ENCODE data around the gene TBCB. TPM values are rescaled to one million over a fixed set of nuclear protein-coding genes. Genes with fewer than 3 reads are reported as not detected.

Gene TBCB
- polyA plus RNA-seq, 1 of the 3 experiments (the other 2 are of a cell fraction): 712 TPM

Other genes starting within 250 kb of the TBCB start
- gene APLP1, start 246.9 kb upstream of the TBCB start, polyA plus RNA-seq (2012; rRNA removed): 31.8 and 66.7 TPM in 2 replicates
- gene NFKBID, start 214.9 kb upstream of the TBCB start, polyA plus RNA-seq (2012; rRNA removed): 5.5 and 11.4 TPM in 2 replicates
- 0.59 and 0.76 TPM in 2 replicates for gene HCST, start 212.9 kb upstream of the TBCB start, polyA plus RNA-seq (2012; rRNA removed)
- not detected in 2 replicates for gene TYROBP, start 207.2 kb upstream of the TBCB start, polyA plus RNA-seq (2012; rRNA removed)
- gene LRFN3, start 179.1 kb upstream of the TBCB start, polyA plus RNA-seq (2012; rRNA removed): 2.1 and 5.4 TPM in 2 replicates
- 22.5 and 25.3 TPM in 2 replicates for gene SDHAF1, start 120.3 kb upstream of the TBCB start, polyA plus RNA-seq (2012; rRNA removed)
- gene SYNE4, start 106.7 kb upstream of the TBCB start, polyA plus RNA-seq (2012; rRNA removed): 0.48 and 0.58 TPM in 2 replicates
- gene ALKBH6, start 101.3 kb upstream of the TBCB start, polyA plus RNA-seq (2012; rRNA removed): 29.9 and 30.7 TPM in 2 replicates
- gene CLIP3, start 82.6 kb upstream of the TBCB start, polyA plus RNA-seq (2012; rRNA removed): 7.1 and 13.1 TPM in 2 replicates
- gene THAP8, start 61.2 kb upstream of the TBCB start, polyA plus RNA-seq (2012; rRNA removed): 6.2 and 6.3 TPM in 2 replicates
- 5.0 and 5.3 TPM in 2 replicates for gene WDR62, start 60.6 kb upstream of the TBCB start, polyA plus RNA-seq (2012; rRNA removed)
- gene OVOL3, start 4.3 kb upstream of the TBCB start, polyA plus RNA-seq (2012; rRNA removed): 0.18 TPM in 1 of 2 replicates, not detected in the other
- gene POLR2I, start 593 bp upstream of the TBCB start, polyA plus RNA-seq (2012; rRNA removed): 54.8 and 140 TPM in 2 replicates
- gene CAPNS1, start 24.6 kb downstream of the TBCB start, polyA plus RNA-seq (2012; rRNA removed): 999 and 1,027 TPM in 2 replicates
- gene COX7A1, start 37.0 kb downstream of the TBCB start, polyA plus RNA-seq (2012; rRNA removed): not detected in 2 replicates
- 1.5 and 1.9 TPM in 2 replicates for gene ZNF565, start 99.2 kb downstream of the TBCB start, polyA plus RNA-seq (2012; rRNA removed)
- gene ZNF146, start 99.6 kb downstream of the TBCB start, polyA plus RNA-seq (2012; rRNA removed): 25.4 and 35.8 TPM in 2 replicates